H9 (cell line): ENCODE measurements around the gene FAM240A. TPM values are rescaled to one million over a fixed set of nuclear protein-coding genes. Genes with fewer than 3 reads are reported as not detected.
A peak's percentile ranks its signal among the peaks of the same experiment; 100 is the strongest.

Experiments used
- DNase-seq: peaks from one replicate; pipeline ENCODE4 v3.0.0-alpha.2; 2017
- H2AFZ ChIP-seq: one replicate; pipeline ENCODE4 v1.6.1; 2013; ENCODE audit warnings: mild to moderate bottlenecking, low read length, control low read depth, moderate library complexity
- H2AK5ac ChIP-seq: 2 replicates; pipeline ENCODE4 v1.6.1; 2013; ENCODE audit warnings: low read length, control low read depth, mixed read lengths; ENCODE audit not compliant: insufficient read length
- H2BK120ac ChIP-seq: one replicate; pipeline ENCODE4 v1.6.1; 2013; ENCODE audit warnings: low read depth, mild to moderate bottlenecking, low read length, control low read depth, inconsistent platforms; ENCODE audit not compliant: poor library complexity, severe bottlenecking
- H2BK12ac ChIP-seq: 2 replicates; pipeline ENCODE4 v1.6.1; 2013; ENCODE audit warnings: low read length, control low read depth, mixed read lengths, low read depth; ENCODE audit not compliant: insufficient read length
- H2BK15ac ChIP-seq: 2 replicates; pipeline ENCODE4 v1.6.1; 2013; ENCODE audit warnings: low read depth, low read length, control low read depth
- H2BK20ac ChIP-seq: one replicate; pipeline ENCODE4 v1.6.1; 2013; ENCODE audit warnings: low read depth, mild to moderate bottlenecking, low read length, control low read depth, inconsistent platforms; ENCODE audit not compliant: poor library complexity, severe bottlenecking
- H2BK5ac ChIP-seq: 2 replicates; pipeline ENCODE4 v1.6.1; 2013; ENCODE audit warnings: low read length, control low read depth, mixed read lengths; ENCODE audit not compliant: insufficient read length
- H3K14ac ChIP-seq: 2 replicates; pipeline ENCODE4 v1.6.1; 2013; ENCODE audit warnings: low read length, control low read depth; ENCODE audit not compliant: insufficient read depth
- H3K18ac ChIP-seq: 2 replicates; pipeline ENCODE4 v1.6.1; 2013; ENCODE audit warnings: low read depth, mild to moderate bottlenecking, mixed read lengths, low read length, control low read depth; ENCODE audit not compliant: insufficient read length
- H3K23ac ChIP-seq: 2 replicates; pipeline ENCODE4 v1.6.1; 2013; ENCODE audit warnings: low read length, control low read depth, mixed read lengths, low read depth; ENCODE audit not compliant: insufficient read length
- H3K23me2 ChIP-seq: 2 replicates; pipeline ENCODE4 v1.6.1; 2013; ENCODE audit warnings: low read depth, mild to moderate bottlenecking, mixed read lengths, low read length, control low read depth; ENCODE audit not compliant: insufficient read length, poor library complexity, severe bottlenecking
- H3K27ac ChIP-seq: 2 replicates; pipeline ENCODE4 v1.5.1; 2013; ENCODE audit warnings: low read length, control low read depth, mixed read lengths, low read depth; ENCODE audit not compliant: insufficient read length
- H3K27me3 ChIP-seq: 2 replicates; pipeline ENCODE4 v1.6.1; 2013; ENCODE audit warnings: low read length, control low read depth, inconsistent platforms; ENCODE audit not compliant: insufficient read depth
- H3K4ac ChIP-seq: 2 replicates; pipeline ENCODE4 v1.6.1; 2013; ENCODE audit warnings: low read depth, mild to moderate bottlenecking, control low read depth, inconsistent platforms, low read length, moderate library complexity
- H3K4me1 ChIP-seq: 2 replicates; pipeline ENCODE4 v1.6.1; 2013; ENCODE audit warnings: low read length, control low read depth, inconsistent platforms; ENCODE audit not compliant: insufficient read depth
- H3K4me2 ChIP-seq: 2 replicates; pipeline ENCODE4 v1.6.1; 2013; ENCODE audit warnings: low read length, control low read depth, mixed read lengths; ENCODE audit not compliant: insufficient read length, insufficient read depth
- H3K56ac ChIP-seq: 2 replicates; pipeline ENCODE4 v1.6.1; 2013; ENCODE audit warnings: low read depth, mild to moderate bottlenecking, mixed read lengths, low read length, control low read depth; ENCODE audit not compliant: insufficient read length
- H3K79me1 ChIP-seq: 2 replicates; pipeline ENCODE4 v1.6.1; 2013; ENCODE audit warnings: low read depth, mild to moderate bottlenecking, moderate library complexity, low read length, control low read depth, inconsistent platforms; ENCODE audit not compliant: insufficient read depth, poor library complexity, severe bottlenecking
- H3K79me2 ChIP-seq: 2 replicates; pipeline ENCODE4 v1.6.1; 2013; ENCODE audit warnings: low read length, control low read depth, inconsistent platforms; ENCODE audit not compliant: insufficient read depth
- H3K9ac ChIP-seq: 2 replicates; pipeline ENCODE4 v1.6.1; 2013; ENCODE audit warnings: low read length, control low read depth, mixed read lengths; ENCODE audit not compliant: insufficient read length; ENCODE audit errors: extremely low read depth
- H3K9me3 ChIP-seq: one replicate; pipeline ENCODE4 v1.6.1; 2013; ENCODE audit warnings: low read depth, low read length, inconsistent platforms; ENCODE audit not compliant: control insufficient read depth
- H3T11ph ChIP-seq: one replicate; pipeline ENCODE4 v1.6.1; 2013; ENCODE audit warnings: mild to moderate bottlenecking, low read length, control low read depth, inconsistent platforms
- H4K20me1 ChIP-seq: one replicate; pipeline ENCODE4 v1.6.1; 2013; ENCODE audit not compliant: control insufficient read depth, insufficient read length, insufficient read depth
- H4K5ac ChIP-seq: 2 replicates; pipeline ENCODE4 v1.6.1; 2013; ENCODE audit warnings: low read depth, mild to moderate bottlenecking, mixed read lengths, low read length, control low read depth; ENCODE audit not compliant: insufficient read length
- H4K8ac ChIP-seq: replicated peaks from 2 replicates; pipeline ENCODE4 v1.6.1; 2013; ENCODE audit warnings: low read length, control low read depth, mixed read lengths, low read depth; ENCODE audit not compliant: insufficient read length
- H4K91ac ChIP-seq: 2 replicates; pipeline ENCODE4 v1.6.1; 2013; ENCODE audit warnings: low read depth, mild to moderate bottlenecking, moderate library complexity, mixed read lengths, low read length, control low read depth; ENCODE audit not compliant: insufficient read length
- H3K27ac Mint-ChIP-seq, 3 experiments: 2 replicates in 2 of 3; 3 replicates in 1 of 3; pipeline ENCODE4 v1.8.0; 2020 to 2021; ENCODE audit warnings: mixed read lengths in 3 of 3, mild to moderate bottlenecking in 1 of 3, moderate library complexity in 1 of 3
- H3K27me3 Mint-ChIP-seq: 2 replicates; pipeline ENCODE4 v1.8.0; 2021; ENCODE audit warnings: low read depth, mild to moderate bottlenecking, moderate library complexity, mixed read lengths
- H3K36me3 Mint-ChIP-seq, 3 experiments: 2 replicates in 2 of 3; 3 replicates in 1 of 3; pipeline ENCODE4 v1.8.0; 2020 to 2021; ENCODE audit warnings: low read depth in 3 of 3, mixed read lengths in 3 of 3; ENCODE audit not compliant: insufficient read depth in 1 of 3
- H3K4me1 Mint-ChIP-seq, 2 experiments: 2 replicates each; pipeline ENCODE4 v1.8.0; 2020; ENCODE audit warnings: mixed read lengths in 2 of 2
- H3K4me3 Mint-ChIP-seq, 2 experiments: 2 replicates in 1 of 2; 3 replicates in 1 of 2; pipeline ENCODE4 v1.8.0; 2020 to 2021; ENCODE audit warnings: mild to moderate bottlenecking in 2 of 2, mixed read lengths in 2 of 2, moderate library complexity in 1 of 2
- H3K9me3 Mint-ChIP-seq, 2 experiments: 2 replicates in 1 of 2; 3 replicates in 1 of 2; pipeline ENCODE4 v1.8.0; 2020; ENCODE audit warnings: mild to moderate bottlenecking in 2 of 2, mixed read lengths in 2 of 2, moderate library complexity in 1 of 2
- WGBS: extraction: QIAGEN DNeasy Blood & Tissue Kit; methylation state at CpG from one replicate; pipeline ENCODE4 v1.1.7; 2013; ENCODE audit warnings: missing lambda C conversion rate, low lambda C conversion rate, mixed read lengths; ENCODE audit not compliant: insufficient read length; ENCODE audit errors: extremely low coverage; 5-methylcytosine and 5-hydroxymethylcytosine counted together
- total RNA-seq: library from RNA; stranded (reverse); gene quantifications from 2 replicates; pipeline ENCODE4 v1.2.1, GENCODE V29; 2021
- TF ChIP-seq, protein P1 (sequence below): fragments of 200-600 bp; sonication (generic); conservative IDR thresholded peaks from 3 replicates; pipeline ENCODE4 v1.8.0; 2021; ENCODE audit warnings: antibody characterized with exemption, mild to moderate bottlenecking

Gene FAM240A
- total RNA-seq, 1 experiment from 2014 or later: 0.11 TPM

DNA sequence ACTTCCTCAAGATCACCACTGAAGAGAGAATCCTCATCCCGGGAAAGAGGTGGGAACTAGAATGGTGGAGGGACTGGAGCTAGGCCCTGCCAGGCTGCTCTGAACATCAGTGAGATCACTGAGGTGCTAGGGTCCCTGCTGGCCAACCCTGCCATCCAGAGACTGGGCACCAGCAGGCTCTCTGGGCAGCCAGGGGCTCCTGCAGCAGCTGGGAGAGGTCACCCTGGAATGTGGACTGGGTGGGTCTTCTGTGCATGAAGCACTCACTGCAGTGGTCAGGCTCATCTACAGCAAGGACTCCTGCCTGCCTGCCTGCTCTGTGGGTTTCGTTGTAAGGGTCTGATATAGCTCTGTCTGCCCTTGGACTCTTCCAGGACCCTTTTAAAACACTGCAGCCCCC is 56.3 kb downstream of the FAM240A start:
- TF ChIP-seq, protein P1, sequence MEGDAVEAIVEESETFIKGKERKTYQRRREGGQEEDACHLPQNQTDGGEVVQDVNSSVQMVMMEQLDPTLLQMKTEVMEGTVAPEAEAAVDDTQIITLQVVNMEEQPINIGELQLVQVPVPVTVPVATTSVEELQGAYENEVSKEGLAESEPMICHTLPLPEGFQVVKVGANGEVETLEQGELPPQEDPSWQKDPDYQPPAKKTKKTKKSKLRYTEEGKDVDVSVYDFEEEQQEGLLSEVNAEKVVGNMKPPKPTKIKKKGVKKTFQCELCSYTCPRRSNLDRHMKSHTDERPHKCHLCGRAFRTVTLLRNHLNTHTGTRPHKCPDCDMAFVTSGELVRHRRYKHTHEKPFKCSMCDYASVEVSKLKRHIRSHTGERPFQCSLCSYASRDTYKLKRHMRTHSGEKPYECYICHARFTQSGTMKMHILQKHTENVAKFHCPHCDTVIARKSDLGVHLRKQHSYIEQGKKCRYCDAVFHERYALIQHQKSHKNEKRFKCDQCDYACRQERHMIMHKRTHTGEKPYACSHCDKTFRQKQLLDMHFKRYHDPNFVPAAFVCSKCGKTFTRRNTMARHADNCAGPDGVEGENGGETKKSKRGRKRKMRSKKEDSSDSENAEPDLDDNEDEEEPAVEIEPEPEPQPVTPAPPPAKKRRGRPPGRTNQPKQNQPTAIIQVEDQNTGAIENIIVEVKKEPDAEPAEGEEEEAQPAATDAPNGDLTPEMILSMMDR: no peak
- Mint-ChIP-seq H3K36me3 (peaks cover 0 to 3% (median 0%) of the 10 kb centered on the region in 3 experiments; a peak in 1 of 7 replicates), H3K4me1 (peaks cover 7 to 11% of the 10 kb centered on the region in 2 experiments), H3K9me3 (no peaks in the 10 kb centered on the region), H3K27ac (peak overlapping the region in 1 of 3 experiments; percentile 18; a peak in 3 of 7 replicates), H3K27me3 (no peaks in the 10 kb centered on the region; the same call in none of the 2 replicates), H3K4me3 (no peak overlapping the region)
- Histone ChIP-seq H4K8ac (no peak overlapping the region), H3K18ac (no peak overlapping the region), H3K56ac (no peak overlapping the region), H3K4me1 (no peaks in the 10 kb centered on the region), H4K91ac (no peak overlapping the region), H3K79me2 (no peaks in the 10 kb centered on the region), H3K79me1 (no peaks in the 10 kb centered on the region), H2AK5ac (no peak overlapping the region), H2BK120ac (no peak overlapping the region), H3K23me2 (no peaks in the 10 kb centered on the region), H4K5ac (no peak overlapping the region), H2BK15ac (no peak overlapping the region), H3K27ac (no peak overlapping the region), H3K14ac (no peak overlapping the region), H3T11ph (no peak overlapping the region), H3K4ac (no peak overlapping the region), H2BK5ac (no peak overlapping the region), H3K9ac (no peak overlapping the region), H3K23ac (no peak overlapping the region), H3K27me3 (no peaks in the 10 kb centered on the region), H2BK12ac (no peak overlapping the region), H2BK20ac (no peak overlapping the region), H2AFZ (no peak overlapping the region), H4K20me1 (no peaks in the 10 kb centered on the region), H3K9me3 (no peaks in the 10 kb centered on the region), H3K4me2 (no peak overlapping the region)
- WGBS: no CpG with 5 or more reads among the region's 2 CpGs
- DNase-seq: peak; percentile 18
